Osteoblast (primary cell): ENCODE data around the gene LIN9. TPM values are rescaled to one million over a fixed set of nuclear protein-coding genes. Genes with fewer than 3 reads are reported as not detected.

Experiments used
- DNase-seq: peaks from one replicate; pipeline ENCODE4 v3.0.0; 2011; ENCODE audit warnings: low spot score, mixed read lengths; ENCODE audit not compliant: insufficient read length; ENCODE audit errors: missing footprints
- H2AFZ ChIP-seq: 2 replicates; pipeline ENCODE4 v1.6.0; 2011; ENCODE audit warnings: mild to moderate bottlenecking, low read length
- H3K27ac ChIP-seq: 2 replicates; pipeline ENCODE4 v1.5.1; 2011; ENCODE audit warnings: mild to moderate bottlenecking, low read depth, low read length, moderate library complexity
- H3K27me3 ChIP-seq: 2 replicates; pipeline ENCODE4 v1.6.0; 2012; ENCODE audit warnings: mild to moderate bottlenecking, control low read depth, inconsistent platforms, low read length, moderate library complexity; ENCODE audit not compliant: insufficient read depth
- H3K36me3 ChIP-seq: 2 replicates; pipeline ENCODE4 v1.5.1; 2011; ENCODE audit warnings: mild to moderate bottlenecking, low read length, control low read depth, moderate library complexity; ENCODE audit not compliant: insufficient read depth
- H3K4me1 ChIP-seq: 2 replicates; pipeline ENCODE4 v1.5.1; 2011; ENCODE audit warnings: mild to moderate bottlenecking, low read length, control low read depth, moderate library complexity; ENCODE audit not compliant: insufficient read depth
- H3K4me2 ChIP-seq: 2 replicates; pipeline ENCODE4 v1.6.0; 2011; ENCODE audit warnings: mild to moderate bottlenecking, low read length; ENCODE audit not compliant: insufficient read depth
- H3K4me3 ChIP-seq: fragments of 200-600 bp; sonication (generic); 3 replicates; pipeline ENCODE4 v1.5.1; 2012; ENCODE audit warnings: mild to moderate bottlenecking, low read length, inconsistent platforms; ENCODE audit not compliant: insufficient read depth
- H3K79me2 ChIP-seq: 2 replicates; pipeline ENCODE4 v1.6.0; 2012; ENCODE audit warnings: mild to moderate bottlenecking, low read length, control low read depth, inconsistent platforms; ENCODE audit not compliant: insufficient read depth
- H3K9me3 ChIP-seq: 2 replicates; pipeline ENCODE4 v1.5.1; 2011; ENCODE audit warnings: low read depth, low read length, control low read depth
- H4K20me1 ChIP-seq: 2 replicates; pipeline ENCODE4 v1.6.0; 2012; ENCODE audit warnings: mild to moderate bottlenecking, low read length, control low read depth; ENCODE audit not compliant: insufficient read depth
- total RNA-seq: library from RNA; depleted of rRNA; stranded (reverse); fragments of >200 nt; gene quantifications from 2 replicates; pipeline ENCODE4 v1.2.3, GENCODE V29; 2012
- TF ChIP-seq, protein P1 (sequence below): IDR thresholded peaks from 2 replicates; pipeline ENCODE4 v1.5.1; 2011; ENCODE audit warnings: mild to moderate bottlenecking, low read depth, low read length, moderate library complexity; ENCODE audit errors: extremely low read depth

The LIN9 gene
- total RNA-seq, 1 donor, result 2.5 TPM

- Histone ChIP-seq H3K36me3 (no peaks in the 10 kb centered on the region), H3K4me1 (no peaks in the 10 kb centered on the region), H3K27me3 (no peaks in the 10 kb centered on the region), H3K4me3 (no peak overlapping the region), H3K9me3 (no peaks in the 10 kb centered on the region), H3K27ac (no peak overlapping the region), H3K79me2 (peaks cover 48% of the 10 kb centered on the region), H2AFZ (peak overlapping the region; percentile 4), H3K4me2 (no peak overlapping the region), H4K20me1 (no peaks in the 10 kb centered on the region)
- TF ChIP-seq, protein P1, sequence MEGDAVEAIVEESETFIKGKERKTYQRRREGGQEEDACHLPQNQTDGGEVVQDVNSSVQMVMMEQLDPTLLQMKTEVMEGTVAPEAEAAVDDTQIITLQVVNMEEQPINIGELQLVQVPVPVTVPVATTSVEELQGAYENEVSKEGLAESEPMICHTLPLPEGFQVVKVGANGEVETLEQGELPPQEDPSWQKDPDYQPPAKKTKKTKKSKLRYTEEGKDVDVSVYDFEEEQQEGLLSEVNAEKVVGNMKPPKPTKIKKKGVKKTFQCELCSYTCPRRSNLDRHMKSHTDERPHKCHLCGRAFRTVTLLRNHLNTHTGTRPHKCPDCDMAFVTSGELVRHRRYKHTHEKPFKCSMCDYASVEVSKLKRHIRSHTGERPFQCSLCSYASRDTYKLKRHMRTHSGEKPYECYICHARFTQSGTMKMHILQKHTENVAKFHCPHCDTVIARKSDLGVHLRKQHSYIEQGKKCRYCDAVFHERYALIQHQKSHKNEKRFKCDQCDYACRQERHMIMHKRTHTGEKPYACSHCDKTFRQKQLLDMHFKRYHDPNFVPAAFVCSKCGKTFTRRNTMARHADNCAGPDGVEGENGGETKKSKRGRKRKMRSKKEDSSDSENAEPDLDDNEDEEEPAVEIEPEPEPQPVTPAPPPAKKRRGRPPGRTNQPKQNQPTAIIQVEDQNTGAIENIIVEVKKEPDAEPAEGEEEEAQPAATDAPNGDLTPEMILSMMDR, result no peak
- DNase-seq, result no peak
These were observed 6.2 kb downstream of the LIN9 start for GRCh38 chr1:226302731-226303130.

GRCh38 chr1:226296911-226297310 lies 12.1 kb downstream of the LIN9 start:
- no peak overlapping the region for H3K4me2 ChIP-seq
- H3K27me3 ChIP-seq, result no peaks in the 10 kb centered on the region
- H3K79me2 ChIP-seq, result peaks cover 7% of the 10 kb centered on the region
- no peaks in the 10 kb centered on the region for H4K20me1 ChIP-seq
- DNase-seq, result no peak
- H3K4me3 ChIP-seq, result no peak overlapping the region
- TF ChIP-seq, protein P1, result no peak
- no peaks in the 10 kb centered on the region for H3K4me1 ChIP-seq
- no peaks in the 10 kb centered on the region for H3K36me3 ChIP-seq
- H3K27ac ChIP-seq, result no peak overlapping the region
- H3K9me3 ChIP-seq, result no peaks in the 10 kb centered on the region
- H2AFZ ChIP-seq, result no peak overlapping the region

- Histone ChIP-seq H3K27me3 (no peaks in the 10 kb centered on the region), H3K27ac (no peak overlapping the region), H4K20me1 (no peaks in the 10 kb centered on the region), H3K36me3 (no peaks in the 10 kb centered on the region), H3K4me1 (no peaks in the 10 kb centered on the region), H3K9me3 (no peaks in the 10 kb centered on the region), H3K79me2 (no peaks in the 10 kb centered on the region), H3K4me2 (no peak overlapping the region), H3K4me3 (no peak overlapping the region), H2AFZ (no peak overlapping the region)
- DNase-seq, result no peak
- TF ChIP-seq, protein P1, result no peak
These were observed 15.4 kb downstream of the LIN9 start for GRCh38 chr1:226293553-226293920.

- Histone ChIP-seq H4K20me1 (no peaks in the 10 kb centered on the region), H2AFZ (no peak overlapping the region), H3K27me3 (no peaks in the 10 kb centered on the region), H3K79me2 (no peaks in the 10 kb centered on the region), H3K4me3 (no peak overlapping the region), H3K9me3 (no peaks in the 10 kb centered on the region), H3K27ac (no peak overlapping the region), H3K36me3 (no peaks in the 10 kb centered on the region), H3K4me2 (no peak overlapping the region), H3K4me1 (no peaks in the 10 kb centered on the region)
- no peak for DNase-seq
- TF ChIP-seq, protein P1, result no peak
These were observed 16.0 kb downstream of the LIN9 start for GRCh38 chr1:226292874-226293552.
